CD14-positive monocyte (primary cell): ENCODE results near the gene MMP27. TPM values are rescaled to one million over a fixed set of nuclear protein-coding genes. Genes with fewer than 3 reads are reported as not detected.

Experiments
- DNase-seq, 3 donors: peaks; one replicate each; pipeline ENCODE4 v3.0.0-alpha.2; 2011 to 2022
- H2AFZ ChIP-seq: 2 replicates; pipeline ENCODE4 v1.6.0; 2012; ENCODE audit warnings: mild to moderate bottlenecking, low read depth, low read length, inconsistent platforms; ENCODE audit not compliant: insufficient read depth, poor library complexity, severe bottlenecking
- H3K27ac ChIP-seq, 2 donors: 1 replicate in 1 of 2; 2 replicates in 1 of 2; pipeline ENCODE4 v1.5.1; 2012 to 2013; ENCODE audit warnings: low read length in 2 of 2, control low read depth in 1 of 2, inconsistent platforms in 1 of 2, low read depth in 1 of 2, mild to moderate bottlenecking in 1 of 2
- H3K27me3 ChIP-seq, 2 donors: one replicate each; pipeline versions ENCODE4 v1.6.0 to v1.6.1; 2011 to 2013; ENCODE audit warnings: low read length in 2 of 2; ENCODE audit not compliant: control insufficient read depth in 2 of 2, insufficient read depth in 2 of 2
- H3K36me3 ChIP-seq, 2 donors: replicated peaks in 1 of 2; 1 replicate in 1 of 2; 2 replicates in 1 of 2; pipeline versions ENCODE4 v1.5.1 to v1.6.1; 2012 to 2013; ENCODE audit warnings: low read length in 2 of 2, control low read depth in 1 of 2, inconsistent platforms in 1 of 2, mild to moderate bottlenecking in 1 of 2; ENCODE audit not compliant: insufficient read depth in 2 of 2, control insufficient read depth in 1 of 2
- H3K4me1 ChIP-seq, 2 donors: 1 replicate in 1 of 2; 2 replicates in 1 of 2; pipeline versions ENCODE4 v1.5.1 to v1.6.1; 2012 to 2013; ENCODE audit warnings: low read length in 2 of 2, control low read depth in 1 of 2, inconsistent platforms in 1 of 2, mild to moderate bottlenecking in 1 of 2, moderate library complexity in 1 of 2; ENCODE audit not compliant: insufficient read depth in 2 of 2, control insufficient read depth in 1 of 2
- H3K4me2 ChIP-seq: replicated peaks from 2 replicates; pipeline ENCODE3; 2012; ENCODE audit warnings: low read length, moderate library complexity, mild to moderate bottlenecking; ENCODE audit not compliant: poor library complexity, severe bottlenecking; ENCODE audit errors: extremely low read depth
- H3K4me3 ChIP-seq, 3 experiments: fragments of 200-600 bp in 1 of 3; sonication (generic) in 1 of 3; replicated peaks in 1 of 3; 1 replicate in 2 of 3; 2 replicates in 1 of 3; pipeline ENCODE4 v1.5.1; 2011 to 2013; ENCODE audit warnings: low read length in 3 of 3, mild to moderate bottlenecking in 3 of 3, control low read depth in 2 of 3, low read depth in 2 of 3, inconsistent platforms in 1 of 3, moderate library complexity in 1 of 3
- H3K79me2 ChIP-seq: 2 replicates; pipeline ENCODE4 v1.6.0; 2012; ENCODE audit warnings: mild to moderate bottlenecking, control low read depth, inconsistent platforms, low read length, moderate library complexity; ENCODE audit not compliant: insufficient read depth
- H3K9ac ChIP-seq: 2 replicates; pipeline ENCODE4 v1.6.0; 2017; ENCODE audit warnings: low read length, mild to moderate bottlenecking; ENCODE audit not compliant: insufficient read depth, poor library complexity, severe bottlenecking
- H3K9me3 ChIP-seq, 2 donors: replicated peaks in 1 of 2; 1 replicate in 1 of 2; 2 replicates in 1 of 2; pipeline versions ENCODE4 v1.5.1 to v1.6.1; 2012 to 2013; ENCODE audit warnings: low read length in 2 of 2, control low read depth in 1 of 2; ENCODE audit not compliant: control insufficient read depth in 1 of 2, insufficient read depth in 1 of 2
- H4K20me1 ChIP-seq: 2 replicates; pipeline ENCODE4 v1.6.0; 2012; ENCODE audit warnings: mild to moderate bottlenecking, low read length, control low read depth, moderate library complexity; ENCODE audit not compliant: insufficient read depth
- H3K27ac Mint-ChIP-seq, 7 donors: one replicate each; pipeline ENCODE4 v1.8.0; 2020; ENCODE audit warnings: mild to moderate bottlenecking in 7 of 7, mixed read lengths in 7 of 7, moderate library complexity in 6 of 7, inconsistent platforms in 2 of 7
- H3K27me3 Mint-ChIP-seq, 3 donors: one replicate each; pipeline ENCODE4 v1.8.0; 2021 to 2022; ENCODE audit warnings: low read depth in 3 of 3, mild to moderate bottlenecking in 3 of 3, mixed read lengths in 3 of 3, moderate library complexity in 3 of 3, inconsistent platforms in 1 of 3
- H3K36me3 Mint-ChIP-seq, 2 donors: one replicate each; pipeline ENCODE4 v1.8.0; 2020; ENCODE audit warnings: mixed read lengths in 2 of 2, inconsistent platforms in 1 of 2, mild to moderate bottlenecking in 1 of 2
- H3K4me1 Mint-ChIP-seq: one replicate; pipeline ENCODE4 v1.8.0; 2020; ENCODE audit warnings: mild to moderate bottlenecking, mixed read lengths
- H3K4me3 Mint-ChIP-seq, 2 donors: one replicate each; pipeline ENCODE4 v1.8.0; 2020; ENCODE audit warnings: mild to moderate bottlenecking in 2 of 2, mixed read lengths in 2 of 2, moderate library complexity in 1 of 2
- H3K9me3 Mint-ChIP-seq, 7 donors: one replicate each; pipeline ENCODE4 v1.8.0; 2020 to 2022; ENCODE audit warnings: mixed read lengths in 7 of 7, mild to moderate bottlenecking in 6 of 7, moderate library complexity in 6 of 7, inconsistent platforms in 2 of 7
- WGBS: methylation state at CpG from one replicate; pipeline ENCODE4 v1.1.5; 2013; ENCODE audit warnings: missing lambda C conversion rate; ENCODE audit not compliant: insufficient coverage; 5-methylcytosine and 5-hydroxymethylcytosine counted together
- intact Hi-C, 2 donors: fragments of 100-400 bp; cut with micrococcal nuclease; formaldehyde crosslinking; loops; one replicate each; pipeline versions ENCODE4 v1.15.0 to v1.15.1; 2023
- polyA plus RNA-seq, 3 donors: library from polyadenylated mRNA; depleted of rRNA in 1 of 3; unstranded in 2 of 3; stranded (reverse) in 1 of 3; fragments of 300-500 nt in 2 of 3; fragments of >200 nt in 1 of 3; fragmentation: Illumina TruSeq in 2 of 3; gene quantifications; 1 replicate in 2 of 3; 2 replicates in 1 of 3; pipeline ENCODE4 v1.2.3, GENCODE V29; 2012 to 2021
- TF ChIP-seq, protein P1 (sequence below): fragments of 200-600 bp; IDR thresholded peaks from one replicate; pipeline ENCODE4 v1.8.0; 2022; ENCODE audit warnings: antibody characterized with exemption, mild to moderate bottlenecking

The MMP27 gene
- polyA plus RNA-seq, 3 donors = not detected

DNA sequence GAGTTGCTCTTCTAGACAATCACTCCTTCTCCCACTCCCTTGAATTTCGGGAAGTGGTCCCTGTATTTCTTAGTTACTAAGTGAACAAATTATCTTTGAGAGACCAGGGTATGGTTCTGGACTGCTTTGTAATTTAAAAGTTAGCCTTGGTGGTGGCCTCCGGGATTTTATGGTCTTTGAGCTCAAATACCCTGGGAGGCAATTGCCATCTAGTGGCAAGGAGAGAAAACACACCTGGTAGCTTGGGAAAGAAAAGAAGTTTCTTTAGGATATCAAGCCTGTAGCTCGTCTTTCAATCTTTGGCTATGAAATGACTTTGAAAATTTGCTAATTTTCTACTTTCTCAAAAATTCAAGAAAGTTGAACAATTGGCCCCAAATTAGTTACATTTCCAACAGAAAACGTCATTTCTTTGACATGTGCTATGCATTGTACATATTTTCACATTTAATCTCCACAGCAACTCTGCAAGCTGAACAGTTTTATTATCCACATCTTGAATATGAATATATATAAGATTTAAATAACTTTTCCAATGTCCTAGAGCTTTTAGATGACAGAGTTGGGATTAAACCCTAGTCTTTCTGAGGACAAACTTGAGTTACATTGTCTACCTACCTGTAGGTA lies 39.1 kb downstream of the MMP27 start:
- Histone ChIP-seq H3K79me2 (no peaks in the 10 kb centered on the region), H3K9ac (no peak overlapping the region), H4K20me1 (no peaks in the 10 kb centered on the region), H3K9me3 (no peaks in the 10 kb centered on the region), H3K27me3 (no peaks in the 10 kb centered on the region), H3K4me3 (no peak overlapping the region), H3K4me1 (no peaks in the 10 kb centered on the region), H3K36me3 (no peaks in the 10 kb centered on the region), H3K4me2 (no peak overlapping the region), H2AFZ (no peak overlapping the region), H3K27ac (no peak overlapping the region)
- Mint-ChIP-seq H3K9me3 (no peaks in the 10 kb centered on the region), H3K4me3 (no peak overlapping the region), H3K4me1 (no peaks in the 10 kb centered on the region), H3K36me3 (no peaks in the 10 kb centered on the region), H3K27ac (peak overlapping the region in 1 of 7 donors; percentile 32), H3K27me3 (peaks cover 1 to 3% (median 2%) of the 10 kb centered on the region in 3 donors)
- peak in 2 of 3 donors; percentile 27 to 29 for DNase-seq
- TF ChIP-seq, protein P1, sequence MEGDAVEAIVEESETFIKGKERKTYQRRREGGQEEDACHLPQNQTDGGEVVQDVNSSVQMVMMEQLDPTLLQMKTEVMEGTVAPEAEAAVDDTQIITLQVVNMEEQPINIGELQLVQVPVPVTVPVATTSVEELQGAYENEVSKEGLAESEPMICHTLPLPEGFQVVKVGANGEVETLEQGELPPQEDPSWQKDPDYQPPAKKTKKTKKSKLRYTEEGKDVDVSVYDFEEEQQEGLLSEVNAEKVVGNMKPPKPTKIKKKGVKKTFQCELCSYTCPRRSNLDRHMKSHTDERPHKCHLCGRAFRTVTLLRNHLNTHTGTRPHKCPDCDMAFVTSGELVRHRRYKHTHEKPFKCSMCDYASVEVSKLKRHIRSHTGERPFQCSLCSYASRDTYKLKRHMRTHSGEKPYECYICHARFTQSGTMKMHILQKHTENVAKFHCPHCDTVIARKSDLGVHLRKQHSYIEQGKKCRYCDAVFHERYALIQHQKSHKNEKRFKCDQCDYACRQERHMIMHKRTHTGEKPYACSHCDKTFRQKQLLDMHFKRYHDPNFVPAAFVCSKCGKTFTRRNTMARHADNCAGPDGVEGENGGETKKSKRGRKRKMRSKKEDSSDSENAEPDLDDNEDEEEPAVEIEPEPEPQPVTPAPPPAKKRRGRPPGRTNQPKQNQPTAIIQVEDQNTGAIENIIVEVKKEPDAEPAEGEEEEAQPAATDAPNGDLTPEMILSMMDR = peak; percentile 83
- intact Hi-C loops = no loop called here
- 0% methylated on average over 1 of the region's 4 CpGs for WGBS

DNA sequence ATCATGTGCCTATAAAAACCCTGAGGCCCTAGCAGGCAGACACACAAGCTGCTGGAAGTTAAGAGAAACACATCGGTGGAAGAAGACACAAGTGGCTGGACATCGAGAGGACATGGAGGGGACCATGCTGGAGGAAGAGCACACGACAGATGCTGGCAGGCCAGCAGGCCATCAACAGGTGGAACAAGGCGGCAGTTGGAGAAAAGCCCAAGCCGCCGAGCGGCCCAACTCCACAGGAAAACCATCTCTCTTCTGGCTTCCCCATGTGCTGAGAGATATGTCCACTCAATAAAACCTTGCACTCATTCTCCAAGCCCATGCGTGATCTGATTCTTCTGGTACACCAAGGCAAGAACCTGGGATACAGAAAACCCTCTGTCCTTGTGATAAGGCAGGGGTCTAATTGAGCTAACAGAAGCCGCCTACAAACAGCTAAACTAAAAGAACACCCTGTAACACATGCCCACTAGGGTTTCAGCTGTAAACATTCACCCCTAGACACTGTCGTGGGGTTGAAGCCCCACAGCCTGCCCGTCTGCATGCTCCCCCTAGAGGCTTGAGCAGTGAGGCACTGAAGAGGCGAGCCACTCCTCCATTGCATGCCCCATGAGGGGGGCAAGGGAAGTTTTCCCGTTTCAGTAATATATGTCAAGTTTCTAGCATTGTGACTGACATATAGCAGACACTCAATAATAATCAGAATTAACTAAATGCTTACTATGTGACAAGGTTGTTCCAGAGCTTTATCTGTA lies 41.4 kb downstream of the MMP27 start:
- Histone ChIP-seq H3K9me3 (no peaks in the 10 kb centered on the region), H3K79me2 (no peaks in the 10 kb centered on the region), H3K27me3 (no peaks in the 10 kb centered on the region), H3K36me3 (no peaks in the 10 kb centered on the region), H4K20me1 (no peaks in the 10 kb centered on the region), H3K27ac (no peak overlapping the region), H3K9ac (no peak overlapping the region), H3K4me1 (no peaks in the 10 kb centered on the region), H3K4me3 (no peak overlapping the region), H2AFZ (no peak overlapping the region), H3K4me2 (no peak overlapping the region)
- no peak for DNase-seq
- no peak overlapping the region for H3K4me3 Mint-ChIP-seq
- WGBS = 97% methylated on average over 5 of the region's 13 CpGs
- no peaks in the 10 kb centered on the region for H3K36me3 Mint-ChIP-seq
- TF ChIP-seq, protein P1 = no peak
- H3K27ac Mint-ChIP-seq = no peak overlapping the region
- H3K27me3 Mint-ChIP-seq = peaks cover 1 to 3% (median 2%) of the 10 kb centered on the region in 3 donors
- H3K9me3 Mint-ChIP-seq = no peaks in the 10 kb centered on the region
- no peaks in the 10 kb centered on the region for H3K4me1 Mint-ChIP-seq
- intact Hi-C loops = no loop called here
